Endodermal cell (in vitro differentiated cells): ENCODE measurements around the gene TFR2. TPM values are rescaled to one million over a fixed set of nuclear protein-coding genes. Genes with fewer than 3 reads are reported as not detected.
A peak's percentile ranks its signal among the peaks of the same experiment; 100 is the strongest.

Experiments
- DNase-seq: peaks from one replicate; pipeline ENCODE4 v3.0.0-alpha.2; 2017
- H3K27ac ChIP-seq: 2 replicates; pipeline ENCODE4 v1.5.1; 2013; ENCODE audit warnings: mild to moderate bottlenecking, low read depth, low read length, moderate library complexity
- H3K27me3 ChIP-seq: 2 replicates; pipeline ENCODE4 v1.6.1; 2013; ENCODE audit warnings: mild to moderate bottlenecking, low read length, moderate library complexity; ENCODE audit not compliant: insufficient read depth, control insufficient read depth, poor library complexity, severe bottlenecking
- H3K36me3 ChIP-seq: 2 replicates; pipeline ENCODE4 v1.7.0; 2013; ENCODE audit warnings: mild to moderate bottlenecking, low read length, moderate library complexity; ENCODE audit not compliant: control insufficient read depth, insufficient read depth
- H3K4me1 ChIP-seq: one replicate; pipeline ENCODE4 v1.7.0; 2013; ENCODE audit warnings: low read length; ENCODE audit not compliant: control insufficient read depth, insufficient read depth
- H3K4me3 ChIP-seq: 2 replicates; pipeline ENCODE4 v1.5.1; 2013; ENCODE audit warnings: mild to moderate bottlenecking, low read length, moderate library complexity
- H3K9ac ChIP-seq: 2 replicates; pipeline ENCODE4 v1.6.1; 2013; ENCODE audit warnings: mild to moderate bottlenecking, low read length, moderate library complexity; ENCODE audit not compliant: poor library complexity, severe bottlenecking; ENCODE audit errors: extremely low read depth
- H3K9me3 ChIP-seq: 2 replicates; pipeline ENCODE4 v1.6.1; 2013; ENCODE audit warnings: mild to moderate bottlenecking, low read length, moderate library complexity; ENCODE audit not compliant: control insufficient read depth
- H3K27ac Mint-ChIP-seq: 2 replicates; pipeline ENCODE4 v1.8.0; 2020; ENCODE audit warnings: mixed read lengths
- H3K27me3 Mint-ChIP-seq: 2 replicates; pipeline ENCODE4 v1.8.0; 2021; ENCODE audit warnings: mild to moderate bottlenecking, mixed read lengths; ENCODE audit not compliant: insufficient read depth
- H3K36me3 Mint-ChIP-seq: 2 replicates; pipeline ENCODE4 v1.8.0; 2020; ENCODE audit warnings: low read depth, mixed read lengths
- H3K4me1 Mint-ChIP-seq: 2 replicates; pipeline ENCODE4 v1.8.0; 2020; ENCODE audit warnings: mixed read lengths
- H3K4me3 Mint-ChIP-seq: 2 replicates; pipeline ENCODE4 v1.8.0; 2020; ENCODE audit warnings: mild to moderate bottlenecking, moderate library complexity, mixed read lengths
- H3K9me3 Mint-ChIP-seq: 2 replicates; pipeline ENCODE4 v1.8.0; 2020; ENCODE audit warnings: mild to moderate bottlenecking, mixed read lengths
- CTCF ChIP-seq: fragments of 200-600 bp; sonication (generic); conservative IDR thresholded peaks from 2 replicates; pipeline ENCODE4 v1.5.0; 2021; ENCODE audit warnings: antibody characterized with exemption, mild to moderate bottlenecking
- WGBS, 2 experiments: methylation state at CpG; one replicate each; pipeline versions ENCODE4 v1.1.5 to v1.1.7; 2013; ENCODE audit warnings: missing lambda C conversion rate in 2 of 2, mixed read lengths in 1 of 2; ENCODE audit not compliant: insufficient coverage in 1 of 2, insufficient read length in 1 of 2; 5-methylcytosine and 5-hydroxymethylcytosine counted together
- total RNA-seq, 2 donors: library from RNA; stranded (reverse); fragmentation: NEBNext Ultra II Directional in 1 of 2; extraction: Animal tissue kit (Norgen Biotek cat#: 25700) in 1 of 2; gene quantifications; 2 replicates in 1 of 2; 3 replicates in 1 of 2; pipeline ENCODE4 v1.2.1, GENCODE V29; 2021

The TFR2 gene
- total RNA-seq, 2 donors from 2014 or later: 1.4 to 2.1 TPM

DNA sequence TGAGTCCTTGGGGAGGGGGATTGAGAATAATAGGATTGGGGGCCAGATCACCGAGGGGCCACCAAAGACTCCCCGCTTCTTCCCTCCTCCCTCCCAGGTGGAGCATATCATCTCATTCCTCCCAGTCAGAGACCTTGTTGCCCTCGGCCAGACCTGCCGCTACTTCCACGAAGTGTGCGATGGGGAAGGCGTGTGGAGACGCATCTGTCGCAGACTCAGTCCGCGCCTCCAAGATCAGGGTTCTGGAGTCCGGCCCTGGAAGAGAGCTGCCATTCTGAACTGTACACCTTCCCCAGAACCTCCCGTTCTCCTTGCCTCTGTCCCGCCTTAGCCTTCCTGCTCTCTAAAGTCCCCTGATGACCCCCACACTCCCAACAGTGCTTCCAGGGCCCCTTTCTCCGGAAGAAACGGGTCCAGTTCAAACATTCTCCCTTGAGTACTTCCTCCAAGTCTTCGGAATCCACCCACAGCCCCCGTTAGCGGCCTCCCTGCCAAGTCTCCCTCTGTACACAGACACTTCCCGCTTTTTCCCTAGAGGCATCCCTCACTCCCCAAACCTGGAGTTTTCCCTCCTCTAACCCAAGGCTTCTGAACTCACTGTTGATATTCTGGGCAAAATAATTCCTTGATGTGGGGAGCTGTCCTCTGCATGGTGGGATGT, 51.1 kb downstream of the TFR2 start:
- no peak for DNase-seq
- Histone ChIP-seq H3K4me3 (no peak overlapping the region), H3K27ac (no peak overlapping the region), H3K4me1 (no peaks in the 10 kb centered on the region), H3K36me3 (no peaks in the 10 kb centered on the region), H3K27me3 (no peaks in the 10 kb centered on the region), H3K9me3 (no peaks in the 10 kb centered on the region), H3K9ac (no peak overlapping the region)
- Mint-ChIP-seq H3K27ac (no peak overlapping the region), H3K9me3 (no peaks in the 10 kb centered on the region), H3K4me1 (peaks cover 20% of the 10 kb centered on the region), H3K27me3 (peaks cover 23% of the 10 kb centered on the region), H3K4me3 (peak overlapping the region; percentile 18), H3K36me3 (no peaks in the 10 kb centered on the region)
- TF ChIP-seq CTCF: no peak
- WGBS, 2 experiments: 85 to 94% methylated on average over 14 to 20 of the region's 20 CpGs

GRCh38 chr7:100589341-100589947, 51.9 kb downstream of the TFR2 start:
- no peak overlapping the region for H3K27ac ChIP-seq
- no peaks in the 10 kb centered on the region for H3K27me3 ChIP-seq
- Mint-ChIP-seq H3K27ac (no peak overlapping the region), H3K4me3 (peak overlapping the region; percentile 18), H3K4me1 (peaks cover 26% of the 10 kb centered on the region), H3K36me3 (no peaks in the 10 kb centered on the region), H3K27me3 (peaks cover 20% of the 10 kb centered on the region), H3K9me3 (no peaks in the 10 kb centered on the region)
- H3K4me3 ChIP-seq: no peak overlapping the region
- DNase-seq: peak; percentile 73
- no peaks in the 10 kb centered on the region for H3K36me3 ChIP-seq
- H3K9ac ChIP-seq: no peak overlapping the region
- no peak for TF ChIP-seq CTCF
- H3K4me1 ChIP-seq: peaks cover 4% of the 10 kb centered on the region
- 46 to 50% methylated on average over 7 of the region's 7 CpGs for WGBS, 2 experiments
- H3K9me3 ChIP-seq: no peaks in the 10 kb centered on the region

- no peaks in the 10 kb centered on the region for H3K36me3 ChIP-seq
- 90 to 100% methylated on average over 1 of the region's 1 CpG for WGBS, 2 experiments
- Mint-ChIP-seq H3K4me3 (peak overlapping the region; percentile 89), H3K4me1 (peaks cover 34% of the 10 kb centered on the region), H3K27me3 (peaks cover 18% of the 10 kb centered on the region), H3K36me3 (peaks cover 3% of the 10 kb centered on the region), H3K9me3 (no peaks in the 10 kb centered on the region), H3K27ac (no peak overlapping the region)
- DNase-seq: peak; percentile 29
- H3K27me3 ChIP-seq: no peaks in the 10 kb centered on the region
- H3K9me3 ChIP-seq: no peaks in the 10 kb centered on the region
- peaks cover 7% of the 10 kb centered on the region for H3K4me1 ChIP-seq
- H3K4me3 ChIP-seq: no peak overlapping the region
- peak; percentile 20 for TF ChIP-seq CTCF
- no peak overlapping the region for H3K9ac ChIP-seq
- no peak overlapping the region for H3K27ac ChIP-seq
Observed at GRCh38 chr7:100588438-100588837, 52.9 kb downstream of the TFR2 start.
